Loucy (cell line): Measurements from ENCODE around the gene UNC45B.

Experiments used
- H2AFZ ChIP-seq: fragments of 200-600 bp; sonication (generic); 2 replicates; pipeline ENCODE4 v1.6.0; 2016; ENCODE audit warnings: antibody characterized with exemption, mild to moderate bottlenecking, low read length, moderate library complexity
- H3F3A ChIP-seq: fragments of 200-600 bp; 2 replicates; pipeline ENCODE4 v1.6.0; 2016; ENCODE audit warnings: antibody characterized with exemption, low read depth, mild to moderate bottlenecking
- H3K27me3 ChIP-seq: fragments of 200-600 bp; sonication (generic); 2 replicates; pipeline ENCODE4 v1.6.1; 2014; ENCODE audit warnings: low read length, mild to moderate bottlenecking; ENCODE audit not compliant: insufficient read depth, poor library complexity, severe bottlenecking
- H3K36me3 ChIP-seq: fragments of 200-600 bp; sonication (generic); 2 replicates; pipeline ENCODE4 v1.6.1; 2016; ENCODE audit warnings: low read length; ENCODE audit not compliant: insufficient read depth
- H3K4me1 ChIP-seq: fragments of 200-600 bp; sonication (generic); 2 replicates; pipeline ENCODE4 v1.5.1; 2014; ENCODE audit warnings: low read length, mild to moderate bottlenecking; ENCODE audit not compliant: insufficient read depth, poor library complexity, severe bottlenecking
- H3K4me2 ChIP-seq: fragments of 200-600 bp; sonication (generic); 2 replicates; pipeline ENCODE4 v1.6.0; 2014; ENCODE audit warnings: antibody characterized with exemption, low read length, low read depth, mild to moderate bottlenecking; ENCODE audit not compliant: poor library complexity, severe bottlenecking
- H3K4me3 ChIP-seq: fragments of 200-600 bp; sonication (generic); 2 replicates; pipeline ENCODE4 v1.5.1; 2014; ENCODE audit warnings: low read length, mild to moderate bottlenecking, mixed read lengths; ENCODE audit not compliant: poor library complexity, severe bottlenecking
- H3K79me2 ChIP-seq: fragments of 200-600 bp; sonication (generic); 2 replicates; pipeline ENCODE4 v1.6.1; 2014; ENCODE audit warnings: low read length; ENCODE audit not compliant: insufficient read depth
- H3K9ac ChIP-seq: fragments of 200-600 bp; sonication (generic); 2 replicates; pipeline ENCODE4 v1.6.0; 2014; ENCODE audit warnings: mild to moderate bottlenecking, low read depth, low read length, moderate library complexity; ENCODE audit not compliant: poor library complexity, severe bottlenecking
- H3K9me2 ChIP-seq: fragments of 200-600 bp; sonication (generic); replicated peaks from 2 replicates; pipeline ENCODE4 v1.6.1; 2016; ENCODE audit warnings: low read depth, low read length, mixed read lengths
- H3K9me3 ChIP-seq: fragments of 200-600 bp; sonication (generic); 2 replicates; pipeline ENCODE4 v1.6.1; 2014; ENCODE audit warnings: mild to moderate bottlenecking, antibody characterized with exemption, low read length, low read depth; ENCODE audit not compliant: insufficient read depth
- H4K20me1 ChIP-seq: fragments of 200-600 bp; sonication (generic); 2 replicates; pipeline ENCODE4 v1.6.0; 2014; ENCODE audit warnings: antibody characterized with exemption, low read length, mild to moderate bottlenecking; ENCODE audit not compliant: insufficient read depth, poor library complexity, severe bottlenecking
- CTCF ChIP-seq: fragments of 200-600 bp; sonication (generic); conservative IDR thresholded peaks from 2 replicates; pipeline ENCODE4 v1.5.1; 2014; ENCODE audit warnings: mild to moderate bottlenecking, antibody characterized with exemption, low read length
- EZH2phosphoT487 ChIP-seq: fragments of 200-600 bp; IDR thresholded peaks from 2 replicates; pipeline ENCODE4 v1.6.1; 2018; ENCODE audit warnings: antibody characterized with exemption, mild to moderate bottlenecking, moderate library complexity, borderline replicate concordance

The UNC45B gene

GRCh38 chr17:35214192-35214591 lies 66.6 kb downstream of the UNC45B start:
- H3K9ac ChIP-seq: peak overlapping the region; percentile 23
- H3K9me3 ChIP-seq: no peaks in the 10 kb centered on the region
- no peaks in the 10 kb centered on the region; the same call in 1 of the 2 replicates for H3F3A ChIP-seq
- peak overlapping the region; percentile 63 for H3K4me3 ChIP-seq
- H2AFZ ChIP-seq: no peak overlapping the region
- H3K36me3 ChIP-seq: no peaks in the 10 kb centered on the region
- H3K9me2 ChIP-seq: no peaks in the 10 kb centered on the region
- H4K20me1 ChIP-seq: peaks cover 4% of the 10 kb centered on the region
- H3K27me3 ChIP-seq: peaks cover 90% of the 10 kb centered on the region
- peaks cover 33% of the 10 kb centered on the region for H3K4me1 ChIP-seq
- H3K79me2 ChIP-seq: no peaks in the 10 kb centered on the region
- TF ChIP-seq CTCF (no peak), EZH2phosphoT487 (peak; percentile 100)
- H3K4me2 ChIP-seq: peak overlapping the region; percentile 85

GRCh38 chr17:35214631-35215273 lies 67.1 kb downstream of the UNC45B start:
- Histone ChIP-seq H3F3A (no peaks in the 10 kb centered on the region; the same call in 1 of the 2 replicates), H3K4me1 (peaks cover 33% of the 10 kb centered on the region), H3K9ac (peak overlapping the region; percentile 23), H4K20me1 (peaks cover 4% of the 10 kb centered on the region), H3K79me2 (no peaks in the 10 kb centered on the region), H3K9me3 (no peaks in the 10 kb centered on the region), H3K36me3 (no peaks in the 10 kb centered on the region), H3K4me2 (peak overlapping the region; percentile 85), H2AFZ (no peak overlapping the region), H3K4me3 (peak overlapping the region; percentile 63), H3K9me2 (no peaks in the 10 kb centered on the region), H3K27me3 (peaks cover 90% of the 10 kb centered on the region)
- TF ChIP-seq EZH2phosphoT487 (no peak), CTCF (no peak)

- Histone ChIP-seq H3K9me2 (no peaks in the 10 kb centered on the region), H3F3A (no peaks in the 10 kb centered on the region; the same call in 1 of the 2 replicates), H4K20me1 (peaks cover 4% of the 10 kb centered on the region), H3K79me2 (no peaks in the 10 kb centered on the region), H2AFZ (no peak overlapping the region), H3K4me1 (peaks cover 33% of the 10 kb centered on the region), H3K36me3 (no peaks in the 10 kb centered on the region), H3K27me3 (peaks cover 90% of the 10 kb centered on the region), H3K9me3 (no peaks in the 10 kb centered on the region), H3K4me2 (no peak overlapping the region), H3K9ac (no peak overlapping the region), H3K4me3 (no peak overlapping the region)
- TF ChIP-seq CTCF (no peak), EZH2phosphoT487 (no peak)
These were observed 69.5 kb downstream of the UNC45B start for GRCh38 chr17:35217107-35217506.
